GM06990 (cell line): ENCODE data around the gene ZCCHC2.

Source experiments
- DNase-seq: peaks from one replicate; pipeline ENCODE4 v3.0.0-alpha.2; 2011; ENCODE audit not compliant: insufficient read length; ENCODE audit errors: extremely low read depth
- H3K27me3 ChIP-seq: replicated peaks from 2 replicates; pipeline ENCODE4 v1.6.0; 2011; ENCODE audit warnings: low read length; ENCODE audit not compliant: control insufficient read depth, insufficient read depth
- H3K36me3 ChIP-seq: 2 replicates; pipeline ENCODE4 v1.5.1; 2011; ENCODE audit warnings: low read length; ENCODE audit not compliant: control insufficient read depth, insufficient read depth
- H3K4me3 ChIP-seq: replicated peaks from 2 replicates; pipeline ENCODE4 v1.5.1; 2011; ENCODE audit warnings: low read depth, mild to moderate bottlenecking, control low read depth, low read length
- TF ChIP-seq, protein P1 (sequence below): IDR thresholded peaks from 2 replicates; pipeline ENCODE4 v1.5.1; 2011; ENCODE audit warnings: low read length, control low read depth, mild to moderate bottlenecking, inconsistent platforms; ENCODE audit not compliant: insufficient read depth, poor library complexity, severe bottlenecking

The ZCCHC2 gene

DNA sequence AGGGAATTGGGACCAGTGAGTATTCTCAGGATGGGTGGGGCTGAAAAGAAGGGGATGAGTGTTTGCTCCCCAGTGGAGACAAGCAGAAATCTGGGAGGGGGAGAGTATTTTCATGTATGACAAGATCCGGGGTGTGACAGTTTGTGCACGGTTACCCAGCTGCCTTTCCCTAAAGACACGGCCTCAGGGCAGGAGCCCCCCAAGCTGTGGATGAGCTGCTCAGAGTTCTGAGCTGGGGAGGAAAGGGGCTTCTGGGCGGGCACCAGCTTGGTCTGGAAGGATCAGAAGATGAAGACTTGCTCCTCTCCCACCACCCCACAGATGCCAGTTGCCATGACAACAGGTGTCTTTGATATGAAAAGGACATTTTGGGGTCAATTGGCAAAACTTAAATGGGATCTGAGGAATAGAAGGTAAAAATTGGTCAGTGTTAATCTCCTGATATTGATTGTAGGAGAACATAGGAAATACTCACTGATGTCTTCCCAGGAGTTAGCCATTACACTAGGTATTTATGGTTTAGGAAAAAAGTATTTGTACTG is 29.2 kb downstream of the ZCCHC2 start:
- no peak for DNase-seq

DNA sequence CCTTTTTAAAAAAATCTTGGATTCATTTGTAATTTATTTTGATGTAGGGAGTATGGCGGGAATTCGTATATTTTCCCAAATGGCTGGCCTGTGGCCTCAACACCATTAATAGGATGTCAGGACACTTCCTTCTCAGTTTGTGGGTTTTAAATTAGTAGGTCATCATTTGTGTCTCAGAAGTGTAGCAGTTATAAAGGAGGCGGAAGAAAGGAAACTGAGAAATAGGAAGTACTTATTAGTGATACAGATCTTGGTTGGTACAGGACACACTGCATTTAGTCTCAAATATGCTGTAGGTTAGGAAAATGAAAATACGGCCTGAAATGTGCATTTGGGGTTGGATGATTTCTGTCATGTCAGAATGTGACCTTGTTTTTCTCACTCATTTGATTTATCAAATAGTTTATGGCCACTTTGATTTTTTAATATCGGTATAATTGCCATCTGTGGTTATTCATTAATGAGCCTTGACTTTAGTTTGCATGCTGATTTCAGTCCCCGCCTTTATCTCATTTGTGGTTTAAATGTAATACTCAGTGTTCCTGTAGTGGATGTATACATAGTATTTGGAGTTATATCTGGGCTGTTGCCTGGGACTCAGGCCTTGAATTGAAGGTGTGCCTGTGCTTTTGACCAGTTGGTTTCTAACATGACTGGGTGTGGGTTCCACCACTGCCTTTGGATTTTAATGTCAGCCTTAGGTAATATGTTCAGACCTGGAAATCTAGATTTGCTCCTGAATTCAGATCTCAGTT is 31.4 kb downstream of the ZCCHC2 start:
- H3K27me3 ChIP-seq: no peaks in the 10 kb centered on the region
- H3K4me3 ChIP-seq: no peak overlapping the region
- TF ChIP-seq, protein P1, sequence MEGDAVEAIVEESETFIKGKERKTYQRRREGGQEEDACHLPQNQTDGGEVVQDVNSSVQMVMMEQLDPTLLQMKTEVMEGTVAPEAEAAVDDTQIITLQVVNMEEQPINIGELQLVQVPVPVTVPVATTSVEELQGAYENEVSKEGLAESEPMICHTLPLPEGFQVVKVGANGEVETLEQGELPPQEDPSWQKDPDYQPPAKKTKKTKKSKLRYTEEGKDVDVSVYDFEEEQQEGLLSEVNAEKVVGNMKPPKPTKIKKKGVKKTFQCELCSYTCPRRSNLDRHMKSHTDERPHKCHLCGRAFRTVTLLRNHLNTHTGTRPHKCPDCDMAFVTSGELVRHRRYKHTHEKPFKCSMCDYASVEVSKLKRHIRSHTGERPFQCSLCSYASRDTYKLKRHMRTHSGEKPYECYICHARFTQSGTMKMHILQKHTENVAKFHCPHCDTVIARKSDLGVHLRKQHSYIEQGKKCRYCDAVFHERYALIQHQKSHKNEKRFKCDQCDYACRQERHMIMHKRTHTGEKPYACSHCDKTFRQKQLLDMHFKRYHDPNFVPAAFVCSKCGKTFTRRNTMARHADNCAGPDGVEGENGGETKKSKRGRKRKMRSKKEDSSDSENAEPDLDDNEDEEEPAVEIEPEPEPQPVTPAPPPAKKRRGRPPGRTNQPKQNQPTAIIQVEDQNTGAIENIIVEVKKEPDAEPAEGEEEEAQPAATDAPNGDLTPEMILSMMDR: no peak
- peaks cover 8% of the 10 kb centered on the region for H3K36me3 ChIP-seq
- DNase-seq: no peak

More for the DNA sequence above, 29.2 kb downstream of the ZCCHC2 start:
- no peak overlapping the region for H3K4me3 ChIP-seq
- no peaks in the 10 kb centered on the region for H3K27me3 ChIP-seq
- TF ChIP-seq, protein P1: no peak
- H3K36me3 ChIP-seq: peaks cover 8% of the 10 kb centered on the region

DNA sequence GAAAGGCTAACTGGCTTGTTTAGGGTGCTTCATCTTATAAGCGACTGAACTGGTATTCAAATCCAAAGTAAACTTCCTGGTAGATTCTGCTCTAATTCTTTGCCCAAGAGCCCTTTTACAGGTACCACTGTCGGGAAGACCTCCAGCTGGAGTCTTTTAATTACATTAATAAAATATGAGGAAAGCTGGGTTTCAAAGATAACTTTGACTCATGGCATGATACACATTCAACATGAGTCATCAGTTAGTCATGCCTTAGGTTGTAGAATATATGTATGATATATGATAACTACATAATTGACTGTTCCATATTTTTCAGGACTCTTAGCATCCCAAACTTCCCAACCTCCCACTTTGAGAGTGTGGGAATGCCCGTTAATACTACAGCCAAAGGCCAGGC is 32.3 kb downstream of the ZCCHC2 start:
- no peaks in the 10 kb centered on the region for H3K27me3 ChIP-seq
- no peak for DNase-seq
- H3K4me3 ChIP-seq: no peak overlapping the region
- TF ChIP-seq, protein P1: no peak
- peaks cover 8% of the 10 kb centered on the region for H3K36me3 ChIP-seq

DNA sequence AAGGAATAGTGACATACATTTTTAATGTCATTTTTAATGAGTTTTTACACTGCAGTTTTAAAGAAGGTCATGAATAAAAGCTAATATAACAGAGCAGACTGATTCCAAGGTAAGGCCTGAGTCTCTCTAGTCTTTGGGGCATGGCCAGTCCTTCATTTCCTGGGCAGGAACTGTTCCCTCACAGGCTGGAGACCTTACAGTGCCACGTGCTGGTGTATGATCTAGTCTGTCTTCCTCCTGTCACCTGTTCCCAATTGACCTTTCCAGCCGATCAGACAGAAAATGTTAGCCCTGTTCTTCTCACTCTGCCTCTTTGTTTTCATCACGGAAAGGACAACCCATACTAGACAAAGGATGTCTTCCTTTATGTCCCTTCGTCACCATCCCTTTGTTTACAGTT is 33.6 kb downstream of the ZCCHC2 start:
- Histone ChIP-seq H3K27me3 (no peaks in the 10 kb centered on the region), H3K36me3 (peaks cover 6% of the 10 kb centered on the region), H3K4me3 (no peak overlapping the region)
- no peak for DNase-seq
- TF ChIP-seq, protein P1: no peak

DNA sequence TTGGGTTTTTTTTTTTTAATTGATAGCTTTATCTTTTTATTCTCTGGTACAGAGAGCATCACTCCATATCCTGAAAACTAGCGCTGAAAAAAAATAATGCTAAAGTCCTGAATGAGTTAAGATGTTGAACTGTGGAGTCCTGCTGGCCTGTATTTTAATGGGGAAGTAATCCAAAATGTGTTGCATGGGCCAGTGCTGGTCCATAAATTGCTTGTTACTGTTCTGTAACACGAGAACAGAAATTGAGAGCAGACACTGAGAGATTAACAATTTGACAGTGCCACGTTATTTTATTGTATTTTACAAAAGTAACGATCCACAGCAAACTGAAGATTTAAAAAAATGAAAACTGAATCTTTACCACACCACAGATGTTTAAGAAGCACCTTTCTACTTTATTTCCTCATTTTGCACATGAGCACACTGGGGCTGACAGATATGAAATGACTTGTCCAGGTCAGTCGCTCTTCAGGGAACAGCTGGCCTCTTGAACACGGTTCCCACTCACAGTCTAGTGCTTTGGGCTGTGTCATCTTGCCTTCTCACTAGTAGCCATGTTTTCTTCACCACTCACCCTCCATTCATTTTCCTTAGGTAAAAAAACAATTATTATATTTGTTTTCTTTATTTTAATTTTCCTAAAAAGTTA is 35.3 kb downstream of the ZCCHC2 start:
- no peaks in the 10 kb centered on the region for H3K27me3 ChIP-seq
- H3K4me3 ChIP-seq: no peak overlapping the region
- TF ChIP-seq, protein P1: no peak
- H3K36me3 ChIP-seq: peaks cover 6% of the 10 kb centered on the region
- DNase-seq: no peak
